ENCODE measurements around the gene ABCB4. TPM values are rescaled to one million over a fixed set of nuclear protein-coding genes. Genes with fewer than 3 reads are reported as not detected.

Gene ABCB4
- total and polyA plus RNA-seq, 2 experiments from 2014 or later, result 1.2 to 1.5 TPM

- Mint-ChIP-seq H3K4me3 (no peak overlapping the region), H3K4me1 (no peaks in the 10 kb centered on the region), H3K9me3 (peaks cover 6% of the 10 kb centered on the region; the same call in 2 of the 3 replicates), H3K36me3 (ENCODE audit: low read depth) (peaks cover 12% of the 10 kb centered on the region), H3K27me3 (ENCODE audit: insufficient read depth, low read depth, poor library complexity) (no peaks in the 10 kb centered on the region), H3K27ac (no peak overlapping the region)
- DNase-seq (ENCODE audit: low spot score) (no peak), ATAC-seq (no peak)
- Histone ChIP-seq H3K4me1 (ENCODE audit: insufficient read depth) (no peaks in the 10 kb centered on the region), H3K4me3 (no peak overlapping the region), H3K27ac (ENCODE audit: low read depth) (no peak overlapping the region), H3K4me2 (no peak overlapping the region), H3K36me3 (ENCODE audit: insufficient read depth) (no peaks in the 10 kb centered on the region), H3K9me2 (ENCODE audit: insufficient read depth) (no peaks in the 10 kb centered on the region), H3K79me2 (replicated peaks; ENCODE audit: insufficient read depth) (no peaks in the 10 kb centered on the region), H3F3A (replicated peaks; ENCODE audit: low read depth) (no peaks in the 10 kb centered on the region), H3K27me3 (ENCODE audit: insufficient read depth) (no peaks in the 10 kb centered on the region), H4K20me1 (replicated peaks; ENCODE audit: insufficient read depth) (no peaks in the 10 kb centered on the region), H2AFZ (no peak overlapping the region)
- no peak for TF ChIP-seq ETS1 (IDR thresholded peaks at IDR 0.05)
- TF ChIP-seq REST (IDR thresholded peaks at IDR 0.05; ENCODE audit: unreplicated experiment), result no peak
- no peak for TF ChIP-seq JUNB (IDR thresholded peaks at IDR 0.05; ENCODE audit: unreplicated experiment)
- TF ChIP-seq ZNF331 (CRISPR knock-in tag; IDR thresholded peaks at IDR 0.05; ENCODE audit: low read depth), result no peak
- TF ChIP-seq EZH2 (IDR thresholded peaks at IDR 0.05; ENCODE audit: low read depth, unreplicated experiment), result no peak
- TF ChIP-seq ZNF114 (CRISPR knock-in tag; IDR thresholded peaks at IDR 0.05), result no peak
- TF ChIP-seq CREB1 (CRISPR knock-in tag; IDR thresholded peaks at IDR 0.05; ENCODE audit: low read depth), result no peak
- no peak for TF ChIP-seq STAT1 (IDR thresholded peaks at IDR 0.05; ENCODE audit: unreplicated experiment)
- no peak for TF ChIP-seq CTCF (conservative IDR thresholded peaks at IDR 0.05; ENCODE audit: low read depth in 2 of 2)
- TF ChIP-seq ZNF462 (CRISPR knock-in tag; IDR thresholded peaks at IDR 0.05), result no peak
- no peak for TF ChIP-seq NANOG (IDR thresholded peaks at IDR 0.05; ENCODE audit: borderline replicate concordance)
- TF ChIP-seq POLR2AphosphoS5 (IDR thresholded peaks at IDR 0.05; ENCODE audit: low read depth), result no peak
- TF ChIP-seq EZH2phosphoT487 (IDR thresholded peaks at IDR 0.05; ENCODE audit: unreplicated experiment), result no peak
Measured at GRCh38 chr7:87395442-87396020, 79.9 kb downstream of the ABCB4 start.

Measured in GM23338 (cell line).